VCaP (cell line): ENCODE data around the gene UNC5C.

Experiments used
- H3K27ac ChIP-seq: fragments of 450-650 bp; 2 replicates; pipeline ENCODE4 v1.5.1; 2017
- TF ChIP-seq, protein P1 (sequence below): fragments of 450-650 bp; conservative IDR thresholded peaks from 2 replicates; pipeline ENCODE4 v1.5.1; 2017; ENCODE audit warnings: mild to moderate bottlenecking, moderate library complexity

Gene UNC5C

DNA sequence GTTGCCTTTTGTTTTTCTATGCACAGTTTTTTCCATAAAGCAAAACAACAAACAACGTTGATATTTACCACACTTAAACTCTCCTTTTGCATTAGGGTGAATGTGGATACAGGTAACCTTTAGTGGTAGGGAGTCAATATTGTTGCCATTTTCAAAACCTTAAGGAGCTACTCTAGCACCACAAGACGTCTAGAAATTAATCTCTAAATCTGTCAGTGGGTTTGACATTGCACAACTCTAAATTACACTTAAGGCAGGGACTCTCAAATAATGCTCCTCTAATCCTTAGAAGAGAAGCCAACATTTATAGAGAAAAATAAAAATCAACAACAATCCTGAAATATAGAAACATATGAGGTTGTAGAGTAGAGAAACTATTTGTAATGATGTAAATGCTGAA, 297.2 kb downstream of the UNC5C start:
- TF ChIP-seq, protein P1, sequence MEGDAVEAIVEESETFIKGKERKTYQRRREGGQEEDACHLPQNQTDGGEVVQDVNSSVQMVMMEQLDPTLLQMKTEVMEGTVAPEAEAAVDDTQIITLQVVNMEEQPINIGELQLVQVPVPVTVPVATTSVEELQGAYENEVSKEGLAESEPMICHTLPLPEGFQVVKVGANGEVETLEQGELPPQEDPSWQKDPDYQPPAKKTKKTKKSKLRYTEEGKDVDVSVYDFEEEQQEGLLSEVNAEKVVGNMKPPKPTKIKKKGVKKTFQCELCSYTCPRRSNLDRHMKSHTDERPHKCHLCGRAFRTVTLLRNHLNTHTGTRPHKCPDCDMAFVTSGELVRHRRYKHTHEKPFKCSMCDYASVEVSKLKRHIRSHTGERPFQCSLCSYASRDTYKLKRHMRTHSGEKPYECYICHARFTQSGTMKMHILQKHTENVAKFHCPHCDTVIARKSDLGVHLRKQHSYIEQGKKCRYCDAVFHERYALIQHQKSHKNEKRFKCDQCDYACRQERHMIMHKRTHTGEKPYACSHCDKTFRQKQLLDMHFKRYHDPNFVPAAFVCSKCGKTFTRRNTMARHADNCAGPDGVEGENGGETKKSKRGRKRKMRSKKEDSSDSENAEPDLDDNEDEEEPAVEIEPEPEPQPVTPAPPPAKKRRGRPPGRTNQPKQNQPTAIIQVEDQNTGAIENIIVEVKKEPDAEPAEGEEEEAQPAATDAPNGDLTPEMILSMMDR, result no peak
- H3K27ac ChIP-seq, result peak overlapping the region; percentile 71

DNA sequence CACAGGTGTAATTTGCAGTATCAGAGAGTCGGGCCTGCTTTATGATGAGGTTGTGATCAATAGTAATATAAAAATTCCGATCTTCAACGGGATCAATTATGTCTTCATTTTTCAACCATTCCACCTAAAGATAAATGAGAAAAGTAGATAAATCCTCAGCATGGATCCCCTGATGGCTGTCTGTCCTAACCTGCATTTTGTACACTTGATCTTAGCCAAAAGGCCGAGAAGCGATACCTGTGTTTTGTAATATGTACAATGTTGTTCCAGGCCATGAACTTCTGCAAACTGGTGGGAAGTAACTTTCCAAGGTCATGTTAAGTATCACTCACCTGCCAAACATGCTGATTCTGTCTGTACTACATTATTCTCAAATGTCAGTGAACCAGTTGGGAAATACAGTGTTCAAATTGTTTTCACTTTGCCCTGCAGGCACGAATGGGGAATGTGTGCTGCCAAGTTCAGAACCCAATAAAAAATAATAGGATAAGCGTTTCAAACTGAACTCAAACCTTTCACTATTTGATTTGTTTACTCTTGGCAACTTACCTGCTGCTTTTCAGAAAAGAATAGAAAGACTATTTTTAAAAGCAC, 298.1 kb downstream of the UNC5C start:
- TF ChIP-seq, protein P1, result no peak
- peak overlapping the region; percentile 71 for H3K27ac ChIP-seq

DNA sequence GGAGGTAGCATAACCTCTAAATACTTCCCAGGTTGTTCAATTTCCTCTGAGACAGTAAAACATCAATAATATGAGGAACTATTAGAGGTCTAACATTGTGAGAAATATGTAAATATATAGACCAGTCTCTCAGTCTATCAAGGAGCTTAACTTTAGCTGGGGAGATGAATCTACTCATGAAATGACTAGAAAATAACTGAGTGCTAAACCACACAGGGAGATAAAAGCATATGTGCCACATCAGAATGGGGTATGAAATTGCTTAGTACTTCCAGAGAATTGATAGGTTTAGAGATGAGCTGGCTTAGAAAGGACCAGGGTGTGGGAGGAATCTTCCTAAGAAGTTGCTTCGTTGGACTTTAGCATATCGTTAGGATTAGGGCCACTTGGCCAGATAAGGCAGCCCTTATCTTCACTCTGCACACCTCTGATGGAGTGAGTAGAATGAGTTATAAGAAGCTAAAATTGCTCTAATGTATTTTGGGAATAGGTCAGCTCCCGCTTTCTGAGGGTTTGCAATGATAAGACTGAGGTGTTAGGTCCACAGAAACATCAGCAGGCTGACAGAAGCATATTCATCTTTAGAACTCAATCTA, 299.2 kb downstream of the UNC5C start:
- TF ChIP-seq, protein P1, result no peak
- peak overlapping the region; percentile 71 for H3K27ac ChIP-seq

DNA sequence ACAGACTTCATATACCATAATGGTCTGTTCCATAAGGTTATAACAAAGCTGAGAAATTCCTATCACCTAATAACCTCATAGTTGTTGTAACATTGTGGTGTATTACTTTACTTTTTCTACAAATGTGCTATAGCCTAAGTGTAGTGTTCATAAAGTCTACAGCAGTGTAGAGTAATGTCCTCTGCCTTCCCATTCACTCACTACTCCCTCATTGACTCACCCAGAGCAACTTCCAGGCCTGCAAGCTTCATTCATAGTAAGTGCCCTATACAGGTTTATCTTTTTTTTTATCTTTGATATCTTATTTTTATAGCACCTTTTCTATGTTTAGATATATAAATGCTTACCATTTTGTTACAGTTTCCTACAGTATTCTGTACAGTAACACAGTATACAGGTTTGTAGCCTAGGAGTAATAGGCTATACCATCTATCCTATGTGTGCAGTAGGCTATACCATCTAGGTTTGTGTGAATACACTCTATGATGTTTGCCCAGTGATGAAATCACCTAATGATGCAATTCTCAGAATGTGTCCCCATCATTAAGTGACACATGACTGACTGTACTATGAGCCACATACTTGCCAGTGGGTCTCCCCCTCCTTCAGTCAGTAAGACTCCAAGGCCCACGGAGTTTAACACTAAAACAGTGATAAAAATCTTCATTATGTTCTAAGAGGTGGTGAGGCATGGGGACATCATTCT, 299.9 kb downstream of the UNC5C start:
- H3K27ac ChIP-seq, result peak overlapping the region; percentile 71
- TF ChIP-seq, protein P1, result no peak

DNA sequence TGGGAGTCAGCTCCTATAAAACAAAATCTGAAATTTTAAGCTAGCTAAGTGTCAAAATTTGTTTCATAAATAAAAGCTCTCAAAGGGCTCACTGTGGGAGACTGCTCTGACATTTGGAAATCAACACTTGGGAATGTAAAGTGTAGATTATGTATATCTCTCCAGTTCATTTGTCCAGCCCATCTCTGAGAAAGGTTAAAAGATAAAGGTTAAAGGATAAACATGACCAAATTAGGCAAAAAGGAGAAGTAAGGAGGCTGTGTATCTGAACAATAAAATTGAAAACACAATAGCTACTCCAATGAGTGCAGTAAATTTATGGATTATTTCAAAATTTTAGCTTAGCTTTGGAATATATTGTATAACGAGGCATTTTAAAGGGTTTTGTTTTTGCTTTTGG, 304.9 kb downstream of the UNC5C start:
- TF ChIP-seq, protein P1, result no peak
- no peak overlapping the region for H3K27ac ChIP-seq

DNA sequence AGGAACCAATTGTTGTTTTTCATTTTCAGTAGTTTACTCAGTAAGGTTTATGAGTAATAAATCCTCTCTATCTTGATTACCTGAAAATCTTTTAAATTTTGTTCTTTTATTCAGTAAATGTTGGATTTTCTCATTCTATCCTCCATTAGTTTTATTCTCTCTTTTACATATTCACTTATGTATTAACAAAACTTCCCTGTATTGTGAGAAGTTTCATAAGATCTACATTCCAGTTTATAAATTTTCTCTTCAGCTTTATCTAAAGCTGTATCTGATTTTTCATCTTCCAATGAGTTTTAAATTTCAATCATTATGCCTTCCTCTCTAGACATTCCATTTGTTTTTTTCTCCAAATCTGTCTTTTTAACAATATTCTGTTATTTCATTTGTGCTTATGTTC, 310.2 kb downstream of the UNC5C start:
- H3K27ac ChIP-seq, result no peak overlapping the region
- TF ChIP-seq, protein P1, result no peak

DNA sequence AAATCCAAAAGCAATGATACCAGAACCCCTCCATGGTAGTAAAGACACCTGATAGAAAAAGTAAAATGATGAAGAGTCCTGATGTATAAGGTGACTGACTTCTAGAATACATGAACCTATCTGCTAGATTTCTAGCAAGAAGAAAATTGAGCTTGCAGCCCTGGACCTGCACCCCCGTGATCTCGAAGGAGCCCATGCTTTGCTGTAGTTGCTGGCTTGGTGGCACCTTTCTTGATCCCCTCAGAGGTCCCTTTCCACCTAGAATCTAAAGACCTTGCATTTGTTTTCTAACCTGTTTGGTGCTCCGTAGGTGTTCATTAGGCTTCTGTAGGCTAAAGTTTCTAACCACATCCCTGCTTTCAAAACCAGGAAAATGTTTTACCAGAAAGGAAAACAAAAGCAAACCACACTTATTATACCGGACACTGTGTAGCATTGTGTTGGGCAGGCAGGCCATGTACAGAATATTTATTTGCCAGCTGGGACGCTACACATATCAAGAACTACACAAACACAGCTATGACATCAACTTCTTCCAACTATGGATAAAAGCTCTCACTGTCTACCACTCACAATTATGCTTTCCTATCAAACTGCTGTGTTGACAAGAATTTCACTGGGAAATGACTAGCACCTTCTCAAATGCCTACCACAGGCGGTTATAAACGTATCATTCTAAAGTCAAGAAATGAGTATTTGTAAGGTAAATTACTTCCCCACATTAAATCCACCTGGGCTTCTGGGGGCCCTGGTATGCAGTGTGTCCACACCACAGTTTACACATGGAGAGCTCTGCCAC, 316.2 kb downstream of the UNC5C start:
- TF ChIP-seq, protein P1, result no peak
- no peak overlapping the region for H3K27ac ChIP-seq
